ENCODE measurements around the gene ZNF804A.

The ZNF804A gene

DNA sequence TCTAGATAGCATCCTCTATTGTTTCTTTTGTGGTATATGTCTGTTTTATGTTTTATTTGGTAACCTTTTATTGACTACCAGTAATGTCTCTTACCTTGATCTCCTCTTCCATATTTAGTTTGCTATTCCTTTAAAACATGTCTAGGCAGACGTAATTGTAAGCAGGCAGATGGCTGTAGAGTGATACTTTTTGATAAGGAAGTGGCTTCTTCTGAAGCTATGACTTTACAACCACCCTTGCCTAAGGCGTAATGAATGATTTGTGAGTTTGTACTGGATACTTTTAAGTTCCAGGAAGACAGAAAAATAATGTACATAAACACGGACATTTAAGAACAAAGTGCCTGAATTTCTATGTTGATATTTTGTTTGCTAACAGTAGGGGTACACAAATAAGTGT is 85.6 kb downstream of the ZNF804A start (continued):
- TF ChIP-seq, protein P1, sequence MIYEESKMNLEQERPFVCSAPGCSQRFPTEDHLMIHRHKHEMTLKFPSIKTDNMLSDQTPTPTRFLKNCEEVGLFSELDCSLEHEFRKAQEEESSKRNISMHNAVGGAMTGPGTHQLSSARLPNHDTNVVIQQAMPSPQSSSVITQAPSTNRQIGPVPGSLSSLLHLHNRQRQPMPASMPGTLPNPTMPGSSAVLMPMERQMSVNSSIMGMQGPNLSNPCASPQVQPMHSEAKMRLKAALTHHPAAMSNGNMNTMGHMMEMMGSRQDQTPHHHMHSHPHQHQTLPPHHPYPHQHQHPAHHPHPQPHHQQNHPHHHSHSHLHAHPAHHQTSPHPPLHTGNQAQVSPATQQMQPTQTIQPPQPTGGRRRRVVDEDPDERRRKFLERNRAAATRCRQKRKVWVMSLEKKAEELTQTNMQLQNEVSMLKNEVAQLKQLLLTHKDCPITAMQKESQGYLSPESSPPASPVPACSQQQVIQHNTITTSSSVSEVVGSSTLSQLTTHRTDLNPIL (CRISPR knock-in tag; IDR thresholded peaks at IDR 0.05; ENCODE audit: low read depth) = no peak

- TF ChIP-seq, protein P2, sequence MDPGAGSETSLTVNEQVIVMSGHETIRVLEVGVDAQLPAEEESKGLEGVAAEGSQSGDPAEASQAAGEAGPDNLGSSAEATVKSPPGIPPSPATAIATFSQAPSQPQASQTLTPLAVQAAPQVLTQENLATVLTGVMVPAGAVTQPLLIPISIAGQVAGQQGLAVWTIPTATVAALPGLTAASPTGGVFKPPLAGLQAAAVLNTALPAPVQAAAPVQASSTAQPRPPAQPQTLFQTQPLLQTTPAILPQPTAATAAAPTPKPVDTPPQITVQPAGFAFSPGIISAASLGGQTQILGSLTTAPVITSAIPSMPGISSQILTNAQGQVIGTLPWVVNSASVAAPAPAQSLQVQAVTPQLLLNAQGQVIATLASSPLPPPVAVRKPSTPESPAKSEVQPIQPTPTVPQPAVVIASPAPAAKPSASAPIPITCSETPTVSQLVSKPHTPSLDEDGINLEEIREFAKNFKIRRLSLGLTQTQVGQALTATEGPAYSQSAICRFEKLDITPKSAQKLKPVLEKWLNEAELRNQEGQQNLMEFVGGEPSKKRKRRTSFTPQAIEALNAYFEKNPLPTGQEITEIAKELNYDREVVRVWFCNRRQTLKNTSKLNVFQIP (CRISPR knock-in tag; IDR thresholded peaks at IDR 0.05; ENCODE audit: borderline replicate concordance, low read depth) = no peak
- TF ChIP-seq ZNF8 (CRISPR knock-in tag; IDR thresholded peaks at IDR 0.05) = no peak
- TF ChIP-seq, protein P1 (CRISPR knock-in tag; IDR thresholded peaks at IDR 0.05; ENCODE audit: low read depth) = no peak
- TF ChIP-seq ZNF565 (CRISPR knock-in tag; conservative IDR thresholded peaks at IDR 0.05; ENCODE audit: low read depth) = no peak
- no peak for TF ChIP-seq CSDC2 (CRISPR knock-in tag; IDR thresholded peaks at IDR 0.05)
- no peak for TF ChIP-seq OSR1 (CRISPR knock-in tag; IDR thresholded peaks at IDR 0.05)
- TF ChIP-seq TSHZ2 (CRISPR knock-in tag; IDR thresholded peaks at IDR 0.05) = no peak
- no peak for TF ChIP-seq BACH2 (CRISPR knock-in tag; IDR thresholded peaks at IDR 0.05; ENCODE audit: borderline replicate concordance)
- no peak for TF ChIP-seq PPARA (CRISPR knock-in tag; IDR thresholded peaks at IDR 0.05; ENCODE audit: borderline replicate concordance)
- no peak for TF ChIP-seq ARNTL (CRISPR knock-in tag; IDR thresholded peaks at IDR 0.05; ENCODE audit: borderline replicate concordance, low read depth)
- no peak for TF ChIP-seq ZFP30 (CRISPR knock-in tag; IDR thresholded peaks at IDR 0.05)
- no peak for TF ChIP-seq TOX (CRISPR knock-in tag; IDR thresholded peaks at IDR 0.05; ENCODE audit: borderline replicate concordance)
- TF ChIP-seq RARB (CRISPR knock-in tag; IDR thresholded peaks at IDR 0.05) = no peak
- TF ChIP-seq ZC3H10 (CRISPR knock-in tag; IDR thresholded peaks at IDR 0.05) = no peak
- no peak for TF ChIP-seq ESRRG (CRISPR knock-in tag; IDR thresholded peaks at IDR 0.05)
- no peak for TF ChIP-seq PATZ1 (CRISPR knock-in tag; IDR thresholded peaks at IDR 0.05; ENCODE audit: borderline replicate concordance)
- ATAC-seq = no peak
These were observed 87.9 kb downstream of the ZNF804A start for GRCh38 chr2:184685999-184686841.

- no peak for TF ChIP-seq SNAI2 (CRISPR knock-in tag; IDR thresholded peaks at IDR 0.05)
- TF ChIP-seq RARB (CRISPR knock-in tag; IDR thresholded peaks at IDR 0.05) = no peak
These were observed 91.3 kb downstream of the ZNF804A start for GRCh38 chr2:184689638-184690037.

GRCh38 chr2:184692141-184692734 is 93.9 kb downstream of the ZNF804A start:
- ATAC-seq = peak; percentile 72
- peak; percentile 72 for TF ChIP-seq ISL1 (CRISPR knock-in tag; IDR thresholded peaks at IDR 0.05)
- TF ChIP-seq TOX (CRISPR knock-in tag; IDR thresholded peaks at IDR 0.05; ENCODE audit: borderline replicate concordance) = no peak
- no peak for TF ChIP-seq RARB (CRISPR knock-in tag; IDR thresholded peaks at IDR 0.05)
- TF ChIP-seq ZNF8 (CRISPR knock-in tag; IDR thresholded peaks at IDR 0.05) = no peak
- TF ChIP-seq ESRRG (CRISPR knock-in tag; IDR thresholded peaks at IDR 0.05) = no peak
- TF ChIP-seq CSRNP3 (CRISPR knock-in tag; IDR thresholded peaks at IDR 0.05) = no peak
- TF ChIP-seq, protein P2 (CRISPR knock-in tag; IDR thresholded peaks at IDR 0.05; ENCODE audit: borderline replicate concordance, low read depth) = no peak
- no peak for TF ChIP-seq BACH2 (CRISPR knock-in tag; IDR thresholded peaks at IDR 0.05; ENCODE audit: borderline replicate concordance)
- TF ChIP-seq ZNF565 (CRISPR knock-in tag; conservative IDR thresholded peaks at IDR 0.05; ENCODE audit: low read depth) = no peak
- peak; percentile 81 for TF ChIP-seq TCF4 (CRISPR knock-in tag; IDR thresholded peaks at IDR 0.05; ENCODE audit: borderline replicate concordance)
- peak; percentile 45; the same call in 1 of the 2 replicates for TF ChIP-seq ZC3H10 (CRISPR knock-in tag; IDR thresholded peaks at IDR 0.05)

More at GRCh38 chr2:184689638-184690037, 91.3 kb downstream of the ZNF804A start:
- ATAC-seq = no peak

All from SK-N-SH treated with all-trans-retinoic acid at 6 μM for 48 hours (cell line).